Stimulated activated CD4-positive, alpha-beta T cell treated with anti-CD3 and anti-CD28 coated beads, Interleukin-12 subunit alpha, Interleukin-12 subunit beta, amount 100 ng/mL, for 48 hours (primary cell): ENCODE measurements around the gene MAX.

Source experiments
- DNase-seq, 3 donors: peaks; one replicate each; pipeline ENCODE4 v3.0.0-alpha.2; 2020; ENCODE audit warnings: low read depth in 2 of 3, low spot score in 1 of 3

The MAX gene

DNA sequence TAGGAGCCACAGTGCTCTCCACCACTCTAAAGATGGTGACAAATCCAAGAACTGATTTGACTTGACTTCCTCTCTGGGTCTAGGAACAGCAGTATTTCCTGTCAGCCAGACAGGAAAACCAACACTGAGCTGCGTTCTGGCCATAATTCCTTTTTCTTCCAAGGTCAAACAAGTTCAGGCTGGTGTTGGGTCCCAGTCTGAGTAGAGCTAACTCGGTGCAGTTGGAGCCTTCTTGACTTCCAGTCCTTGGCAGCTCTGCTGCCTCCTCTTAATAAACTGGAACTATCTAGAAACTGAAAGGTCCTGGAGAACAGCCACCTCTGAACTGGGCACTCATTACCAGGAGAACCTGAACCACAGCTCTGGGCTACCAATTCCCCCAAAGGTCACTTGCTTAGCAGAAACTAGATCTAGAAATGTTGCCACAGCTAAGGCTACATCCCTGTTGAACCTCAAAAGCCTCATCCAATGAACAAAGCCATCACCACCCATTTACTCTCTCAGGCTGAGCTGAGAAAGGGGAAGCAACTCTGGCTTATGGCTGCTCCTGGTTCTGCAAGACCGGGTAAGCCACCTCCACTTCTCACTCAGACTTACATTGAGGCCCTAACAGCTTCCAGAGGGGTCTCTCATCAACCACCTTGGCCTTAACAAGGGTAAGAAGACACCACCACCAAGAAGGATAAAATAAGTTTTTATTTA is 27.7 kb downstream of the MAX start:
- no peak for DNase-seq

- DNase-seq, result no peak
Measured at GRCh38 chr14:65073605-65074201, 28.6 kb downstream of the MAX start.

GRCh38 chr14:65072937-65073336 is 29.4 kb downstream of the MAX start:
- no peak for DNase-seq

DNA sequence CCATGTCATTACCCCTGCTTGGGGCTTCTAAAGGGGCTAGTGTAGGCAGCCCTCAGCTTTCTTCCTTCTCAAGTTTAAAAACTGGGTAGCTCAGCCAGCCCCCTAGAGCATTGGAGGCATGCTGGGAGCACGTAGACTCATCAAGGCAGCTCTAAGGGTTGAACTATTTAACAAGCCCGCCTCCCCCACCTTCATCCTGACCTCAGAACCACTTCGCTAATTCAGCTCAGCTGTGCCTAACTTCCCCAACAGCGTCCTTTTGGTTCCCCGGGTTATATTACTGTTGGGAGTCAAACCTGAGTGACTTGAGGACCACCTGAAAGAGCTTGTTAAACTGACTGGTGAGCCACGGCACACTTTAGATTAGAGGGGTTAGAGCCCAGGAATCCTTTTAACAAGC is 30.1 kb downstream of the MAX start:
- DNase-seq, result no peak

GRCh38 chr14:65071544-65071943 is 30.8 kb downstream of the MAX start:
- no peak for DNase-seq

DNA sequence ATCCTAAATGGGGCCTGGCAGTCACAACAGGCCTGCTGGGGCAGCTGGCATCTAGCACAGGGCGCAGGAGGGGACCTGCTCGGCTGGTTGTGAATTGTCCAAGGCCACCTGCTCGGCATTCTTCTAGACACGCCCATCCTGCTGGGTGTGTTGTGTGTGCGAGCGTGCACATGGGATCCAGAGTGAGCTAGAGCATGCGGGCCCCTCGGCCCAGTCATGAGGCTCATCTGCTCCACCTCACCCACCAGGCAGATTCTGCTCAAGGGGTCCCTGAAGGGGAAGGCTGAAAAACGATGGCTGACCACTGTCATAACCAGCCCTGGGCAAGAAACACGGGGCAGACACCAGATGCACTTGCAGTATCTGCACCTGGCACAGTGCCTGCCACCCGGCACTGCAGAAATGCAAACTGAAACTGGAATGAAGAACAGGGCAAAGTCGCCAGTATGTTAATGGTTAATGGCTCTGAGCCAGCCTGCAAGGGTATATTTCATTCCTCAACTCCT is 31.8 kb downstream of the MAX start:
- no peak for DNase-seq

DNA sequence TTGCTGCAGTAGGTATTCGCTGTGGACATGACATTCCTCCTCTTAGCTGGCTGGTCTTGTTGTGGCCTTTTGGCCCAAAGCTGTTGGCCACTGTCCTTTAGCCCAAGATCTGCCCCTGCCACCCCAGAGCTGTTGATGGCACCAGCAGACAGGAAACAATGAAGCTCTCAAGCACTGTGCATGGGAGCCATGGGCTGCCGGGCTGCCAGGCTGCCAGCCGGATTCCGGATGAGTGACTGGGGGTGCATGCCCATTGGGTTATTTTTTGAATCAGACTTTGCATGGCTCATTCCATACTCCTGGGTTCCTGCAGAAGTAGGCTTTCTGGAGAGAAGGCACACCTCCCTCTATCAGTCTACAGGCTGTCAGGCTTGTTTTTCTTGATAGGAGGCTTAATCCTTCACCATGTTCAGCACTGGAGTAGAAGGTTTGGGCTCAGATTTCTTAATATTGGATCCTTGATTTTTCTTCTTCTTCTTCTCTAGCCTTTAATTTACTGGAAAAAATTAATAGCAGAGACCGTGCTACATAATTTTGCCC is 32.4 kb downstream of the MAX start:
- DNase-seq, result no peak

GRCh38 chr14:65065719-65066118 is 36.6 kb downstream of the MAX start:
- no peak for DNase-seq

GRCh38 chr14:65062096-65063075 is 39.9 kb downstream of the MAX start:
- DNase-seq, result no peak

GRCh38 chr14:65057695-65058094 is 44.6 kb downstream of the MAX start:
- no peak for DNase-seq

GRCh38 chr14:65054471-65055085 is 47.7 kb downstream of the MAX start:
- no peak for DNase-seq

- no peak for DNase-seq
Measured at GRCh38 chr14:65053466-65053865, 48.9 kb downstream of the MAX start.

- no peak for DNase-seq
Measured at GRCh38 chr14:65052832-65053231, 49.5 kb downstream of the MAX start.

- DNase-seq, result no peak
Measured at GRCh38 chr14:65045709-65046108, 56.6 kb downstream of the MAX start.

DNA sequence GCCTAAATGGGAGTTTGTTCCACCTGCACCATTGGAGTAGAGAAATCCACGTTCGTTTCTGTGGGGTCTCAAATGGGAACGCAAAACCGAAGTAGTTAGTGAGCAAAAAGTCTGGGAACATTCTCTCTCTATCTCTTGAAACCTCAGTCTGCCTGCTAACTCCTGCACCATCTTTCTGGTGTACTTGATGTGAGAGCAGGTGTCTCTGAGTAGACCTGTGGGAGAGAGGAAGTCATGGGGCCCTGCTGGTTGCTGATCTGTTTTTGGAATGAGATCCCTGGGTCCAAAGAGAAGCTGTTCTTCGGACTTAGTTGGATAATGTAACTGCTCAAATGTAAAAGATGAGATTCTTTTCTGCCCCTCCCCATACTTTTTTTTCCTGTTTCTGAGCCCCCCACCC is 57.3 kb downstream of the MAX start:
- DNase-seq, result no peak

- DNase-seq, result no peak
Measured at GRCh38 chr14:65044596-65044959, 57.7 kb downstream of the MAX start.

DNA sequence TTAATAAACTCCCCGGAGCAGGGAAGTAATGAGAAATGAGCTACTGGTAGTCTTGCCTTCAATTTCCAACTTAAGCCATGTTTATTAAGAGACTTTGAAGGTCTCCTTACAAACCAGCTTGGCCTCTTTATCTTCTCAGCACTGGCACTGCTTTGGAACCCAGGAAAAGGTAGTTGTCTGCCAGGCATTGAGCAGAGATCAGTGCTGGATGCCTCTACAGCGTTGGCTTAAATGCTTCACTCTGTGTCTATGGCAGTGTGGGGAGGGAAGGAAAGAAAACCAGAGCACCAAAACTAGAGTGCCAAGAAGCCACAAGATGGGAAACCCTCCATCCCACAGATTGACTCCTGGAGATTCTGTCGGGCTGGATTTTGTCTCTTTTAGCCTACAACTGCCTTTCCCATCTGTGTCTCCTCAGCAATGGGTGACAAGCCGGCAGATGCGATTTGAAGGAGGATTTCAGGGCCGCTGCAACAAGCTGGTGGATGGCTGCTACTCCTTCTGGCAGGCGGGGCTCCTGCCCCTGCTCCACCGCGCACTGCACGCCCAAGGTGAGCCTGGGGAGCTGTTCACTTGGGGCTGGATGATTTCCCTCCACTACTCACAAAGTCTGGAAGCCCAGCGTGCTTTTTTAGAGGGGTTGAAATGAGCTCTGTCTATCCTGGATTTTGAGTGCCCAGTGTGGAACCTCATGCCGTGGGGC is 58.3 kb downstream of the MAX start:
- DNase-seq, result no peak

DNA sequence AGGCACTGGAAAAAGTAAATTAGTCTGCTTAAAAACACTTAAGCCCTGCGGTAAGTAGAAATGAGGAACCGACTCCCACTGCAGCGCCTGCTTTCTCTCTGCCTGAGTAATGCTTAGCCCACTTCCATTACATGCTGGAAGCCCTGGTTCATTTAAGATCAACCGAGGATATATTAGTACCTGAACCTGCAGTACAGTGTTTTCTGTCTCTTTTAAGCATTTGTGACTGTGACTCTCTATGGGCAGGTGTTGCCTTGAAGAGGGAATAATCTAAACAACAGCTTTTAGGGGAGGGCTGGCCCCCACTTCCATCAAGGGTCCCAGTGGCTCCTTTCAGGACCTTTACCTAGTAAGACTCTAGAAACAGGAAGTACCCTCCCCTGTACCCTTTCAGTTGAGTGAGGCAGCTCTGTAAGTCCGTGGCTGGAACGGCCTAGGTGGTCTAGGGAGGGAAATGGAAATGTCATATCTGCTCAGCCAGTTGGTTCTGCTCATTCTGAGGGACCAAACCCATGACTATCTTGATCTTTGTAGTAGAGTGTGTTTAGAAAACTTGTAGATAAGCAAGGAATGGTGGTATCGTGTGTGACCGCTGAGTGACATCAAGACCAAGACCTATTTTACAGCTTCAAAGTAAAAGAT is 59.5 kb downstream of the MAX start:
- no peak for DNase-seq

DNA sequence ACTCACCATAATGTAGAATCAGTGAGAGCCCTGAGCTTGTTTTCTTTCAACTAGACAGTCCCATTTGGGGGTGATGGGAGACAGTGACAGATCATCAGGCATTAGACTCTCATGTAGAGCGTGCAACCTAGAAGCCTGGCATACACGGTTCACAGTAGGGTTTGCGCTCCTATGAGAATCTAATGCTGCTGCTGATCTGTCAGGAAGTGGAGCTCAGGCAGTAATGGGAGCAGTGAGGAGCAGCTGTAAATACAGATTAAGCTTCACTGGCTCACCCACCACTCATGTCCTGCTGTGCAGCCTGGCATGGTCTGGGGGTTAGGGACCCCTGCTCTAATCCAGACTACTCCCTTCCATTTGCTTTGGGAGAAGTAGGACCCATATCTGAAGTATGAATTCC is 60.0 kb downstream of the MAX start:
- no peak for DNase-seq

DNA sequence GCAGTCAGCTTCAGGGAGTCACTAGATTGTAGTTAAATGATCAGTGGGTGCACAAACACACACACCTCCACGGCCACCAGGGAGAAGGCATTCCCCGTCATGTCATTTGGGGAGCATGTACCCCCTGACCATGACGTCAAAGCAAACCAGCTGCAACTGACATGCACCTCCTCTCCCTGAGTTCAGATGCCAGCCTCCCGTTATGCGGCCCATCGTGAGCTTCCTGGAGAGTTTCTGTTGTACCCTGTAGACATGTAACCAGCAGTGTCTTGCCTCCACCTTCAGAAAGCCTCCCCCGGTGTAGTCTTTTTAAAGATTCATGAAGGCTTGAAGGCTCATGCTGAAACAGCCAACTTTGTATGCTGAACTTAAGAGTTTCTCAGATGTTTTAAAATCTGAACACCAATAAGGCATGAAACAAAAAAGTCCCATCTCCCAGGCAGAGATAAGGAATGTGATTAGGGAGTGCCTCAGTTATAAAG is 60.8 kb downstream of the MAX start:
- DNase-seq, result no peak
